Endothelial cell of umbilical vein (primary cell): ENCODE data around the gene VSNL1.

Experiments used
- CTCF ChIP-seq, 2 donors: IDR thresholded peaks; 1 replicate in 1 of 2; 2 replicates in 1 of 2; pipeline ENCODE4 v1.5.1; 2011; ENCODE audit warnings: low read length in 2 of 2, mild to moderate bottlenecking in 2 of 2, moderate library complexity in 2 of 2, control low read depth in 1 of 2, inconsistent platforms in 1 of 2, low read depth in 1 of 2; ENCODE audit not compliant: insufficient read depth in 1 of 2; ENCODE audit errors: extremely low read depth in 1 of 2
- EZH2 ChIP-seq: IDR thresholded peaks from 2 replicates; pipeline ENCODE4 v1.6.1; 2012; ENCODE audit warnings: borderline replicate concordance, low read depth, mild to moderate bottlenecking, moderate library complexity, low read length, inconsistent platforms; ENCODE audit not compliant: severe bottlenecking
- FOS ChIP-seq: IDR thresholded peaks from 2 replicates; pipeline ENCODE4 v1.6.1; 2011; ENCODE audit warnings: mild to moderate bottlenecking, low read length, moderate library complexity, borderline replicate concordance; ENCODE audit not compliant: insufficient read depth
- GATA2 ChIP-seq: IDR thresholded peaks from 2 replicates; pipeline ENCODE4 v1.7.0; 2011; ENCODE audit warnings: low read depth, mild to moderate bottlenecking, moderate library complexity, mixed read lengths, low read length; ENCODE audit not compliant: insufficient read length, insufficient read depth
- JUN ChIP-seq: IDR thresholded peaks from 2 replicates; pipeline ENCODE4 v1.6.1; 2011; ENCODE audit warnings: borderline replicate concordance, low read depth; ENCODE audit not compliant: insufficient read length, insufficient read depth
- MAX ChIP-seq: IDR thresholded peaks from 2 replicates; pipeline ENCODE4 v1.6.1; 2011; ENCODE audit not compliant: insufficient read depth, insufficient read length
- MYC ChIP-seq: IDR thresholded peaks from one replicate; pipeline ENCODE4 v1.6.1; 2011; ENCODE audit warnings: mild to moderate bottlenecking, low read depth, low read length
- POLR2A ChIP-seq: IDR thresholded peaks from 2 replicates; pipeline ENCODE4 v1.6.1; 2012; ENCODE audit warnings: low read depth, mild to moderate bottlenecking, control low read depth, low read length
- POLR2AphosphoS5 ChIP-seq: IDR thresholded peaks from 2 replicates; pipeline ENCODE4 v1.6.1; 2012; ENCODE audit warnings: low read depth, mild to moderate bottlenecking, control low read depth, low read length, moderate library complexity; ENCODE audit not compliant: insufficient read depth

- TF ChIP-seq CTCF (IDR thresholded peaks at IDR 0.05; ENCODE audit: extremely low read depth in 1 of 2, insufficient read depth in 1 of 2, low read depth in 1 of 2, low read length in 2 of 2), result no peak
- TF ChIP-seq POLR2AphosphoS5, result no peak
- TF ChIP-seq GATA2, result no peak
- no peak for TF ChIP-seq EZH2
- no peak for TF ChIP-seq POLR2A
- TF ChIP-seq MAX, result no peak
- no peak for TF ChIP-seq FOS
- no peak for TF ChIP-seq JUN
- no peak for TF ChIP-seq MYC
Observed at GRCh38 chr2:17660219-17660618, 119.7 kb downstream of the VSNL1 start.
